AG09319 (cell line): Measurements from ENCODE around the gene PTOV1.

ENCODE experiments used
- DNase-seq: peaks from one replicate; pipeline ENCODE4 v3.0.0-alpha.2; 2010; ENCODE audit warnings: low read depth; ENCODE audit errors: extremely low read depth
- TF ChIP-seq, protein P1 (sequence below): IDR thresholded peaks from 2 replicates; pipeline ENCODE4 v1.5.1; 2011; ENCODE audit warnings: low read depth, mild to moderate bottlenecking, inconsistent platforms, low read length, moderate library complexity

PTOV1 gene

DNA sequence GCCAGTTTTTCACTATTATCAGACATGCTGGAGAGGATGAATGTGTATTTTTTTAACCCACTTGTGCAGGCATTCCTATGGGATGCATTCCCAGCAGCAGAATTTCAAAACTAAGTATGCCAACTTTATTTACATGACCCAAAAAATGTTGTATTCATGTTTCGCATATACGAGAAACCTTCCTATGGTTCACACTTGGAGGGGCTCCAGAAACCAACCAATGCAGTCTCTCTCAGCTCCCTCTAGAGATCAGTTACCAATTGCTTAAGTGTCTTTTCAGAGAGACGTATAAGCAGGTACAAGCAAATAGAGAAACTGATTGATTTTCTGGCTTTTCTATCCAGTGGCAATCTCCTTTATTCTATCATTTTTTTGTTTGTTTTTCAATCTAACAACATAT, 5.5 kb upstream of the PTOV1 start:
- TF ChIP-seq, protein P1, sequence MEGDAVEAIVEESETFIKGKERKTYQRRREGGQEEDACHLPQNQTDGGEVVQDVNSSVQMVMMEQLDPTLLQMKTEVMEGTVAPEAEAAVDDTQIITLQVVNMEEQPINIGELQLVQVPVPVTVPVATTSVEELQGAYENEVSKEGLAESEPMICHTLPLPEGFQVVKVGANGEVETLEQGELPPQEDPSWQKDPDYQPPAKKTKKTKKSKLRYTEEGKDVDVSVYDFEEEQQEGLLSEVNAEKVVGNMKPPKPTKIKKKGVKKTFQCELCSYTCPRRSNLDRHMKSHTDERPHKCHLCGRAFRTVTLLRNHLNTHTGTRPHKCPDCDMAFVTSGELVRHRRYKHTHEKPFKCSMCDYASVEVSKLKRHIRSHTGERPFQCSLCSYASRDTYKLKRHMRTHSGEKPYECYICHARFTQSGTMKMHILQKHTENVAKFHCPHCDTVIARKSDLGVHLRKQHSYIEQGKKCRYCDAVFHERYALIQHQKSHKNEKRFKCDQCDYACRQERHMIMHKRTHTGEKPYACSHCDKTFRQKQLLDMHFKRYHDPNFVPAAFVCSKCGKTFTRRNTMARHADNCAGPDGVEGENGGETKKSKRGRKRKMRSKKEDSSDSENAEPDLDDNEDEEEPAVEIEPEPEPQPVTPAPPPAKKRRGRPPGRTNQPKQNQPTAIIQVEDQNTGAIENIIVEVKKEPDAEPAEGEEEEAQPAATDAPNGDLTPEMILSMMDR = no peak
- no peak for DNase-seq

DNA sequence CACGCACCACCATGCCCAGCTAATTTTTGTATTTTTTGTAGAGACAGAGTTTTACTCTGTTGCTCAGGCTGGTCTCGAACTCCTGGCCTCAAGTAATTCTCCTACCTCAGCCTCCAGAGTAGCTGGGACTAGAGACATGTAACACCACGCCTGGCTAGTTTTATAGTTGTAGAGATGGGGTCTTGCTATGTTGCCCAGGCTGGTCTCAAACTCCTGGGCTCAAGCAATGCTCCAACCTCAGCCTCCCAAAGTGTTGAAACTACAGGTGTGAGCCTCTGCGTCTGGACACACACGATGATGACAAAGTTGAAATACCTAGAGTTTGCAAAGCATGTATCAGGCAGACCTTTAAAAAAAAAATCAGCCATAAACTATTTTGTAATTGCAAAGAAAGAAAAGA, 4.6 kb upstream of the PTOV1 start:
- DNase-seq = no peak
- TF ChIP-seq, protein P1 = no peak

DNA sequence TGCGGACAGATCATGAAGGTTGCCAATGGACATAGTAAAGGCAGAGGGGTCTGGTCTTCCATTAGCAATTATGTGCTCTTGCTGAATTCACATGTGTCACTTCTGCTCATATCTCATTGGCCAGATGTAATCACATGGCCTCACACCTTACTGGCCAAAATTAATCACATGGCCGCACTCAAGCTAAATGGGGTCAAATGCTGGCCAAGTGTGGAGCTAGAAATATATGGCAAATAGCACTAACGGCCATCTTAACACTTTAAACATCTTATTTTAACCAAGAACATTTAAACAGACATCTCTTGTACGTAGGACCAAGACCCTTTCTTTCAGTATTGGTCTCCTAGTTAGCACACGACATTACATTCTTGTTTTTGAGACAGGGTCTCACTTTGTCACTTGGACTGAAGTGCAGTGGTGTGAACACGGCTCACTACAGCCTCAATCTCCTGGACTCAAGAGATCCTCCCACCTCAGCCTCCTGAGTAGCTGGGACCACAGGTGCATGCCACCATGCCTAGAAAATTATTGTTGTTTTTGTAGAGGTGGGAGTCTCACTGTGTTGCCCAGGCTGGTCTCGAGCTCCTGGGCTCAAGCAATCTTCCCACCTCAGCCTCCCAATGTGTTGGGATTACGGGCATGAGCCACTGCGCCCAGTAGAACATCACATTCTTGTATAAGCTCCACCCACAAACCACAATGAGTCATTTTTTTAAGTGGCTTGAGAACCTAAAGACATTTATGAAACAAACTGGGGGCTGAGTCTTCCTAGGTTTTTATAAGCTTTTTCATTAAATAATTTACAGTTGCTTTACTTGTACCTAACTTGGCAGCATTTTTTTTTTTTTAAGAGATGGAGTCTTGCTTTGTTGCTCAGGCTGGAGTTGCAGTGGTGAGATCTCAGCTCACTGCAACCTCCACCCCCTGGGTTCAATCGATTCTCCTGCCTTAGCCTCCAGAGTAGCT, 2.9 kb upstream of the PTOV1 start:
- TF ChIP-seq, protein P1 = no peak
- DNase-seq = no peak

DNA sequence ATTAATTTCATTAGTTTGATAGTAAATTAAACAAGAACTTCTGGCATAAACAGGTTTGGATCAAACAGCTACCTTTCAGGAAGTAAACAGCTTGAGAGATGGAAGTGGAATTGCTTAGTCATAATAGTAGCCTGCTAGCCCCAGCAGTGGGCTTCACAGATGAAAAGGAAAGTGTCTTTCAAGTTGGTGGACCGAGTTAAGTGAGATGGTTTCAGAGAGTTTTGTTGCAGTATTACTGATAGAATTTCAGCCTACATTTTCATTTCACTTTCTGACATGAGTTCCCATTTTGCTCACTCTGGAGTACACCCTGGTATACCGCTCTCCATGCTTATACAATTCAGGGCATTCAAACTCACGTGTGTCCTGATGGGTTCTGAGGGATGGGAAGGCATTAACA, 2.0 kb upstream of the PTOV1 start:
- no peak for DNase-seq
- TF ChIP-seq, protein P1 = no peak

DNA sequence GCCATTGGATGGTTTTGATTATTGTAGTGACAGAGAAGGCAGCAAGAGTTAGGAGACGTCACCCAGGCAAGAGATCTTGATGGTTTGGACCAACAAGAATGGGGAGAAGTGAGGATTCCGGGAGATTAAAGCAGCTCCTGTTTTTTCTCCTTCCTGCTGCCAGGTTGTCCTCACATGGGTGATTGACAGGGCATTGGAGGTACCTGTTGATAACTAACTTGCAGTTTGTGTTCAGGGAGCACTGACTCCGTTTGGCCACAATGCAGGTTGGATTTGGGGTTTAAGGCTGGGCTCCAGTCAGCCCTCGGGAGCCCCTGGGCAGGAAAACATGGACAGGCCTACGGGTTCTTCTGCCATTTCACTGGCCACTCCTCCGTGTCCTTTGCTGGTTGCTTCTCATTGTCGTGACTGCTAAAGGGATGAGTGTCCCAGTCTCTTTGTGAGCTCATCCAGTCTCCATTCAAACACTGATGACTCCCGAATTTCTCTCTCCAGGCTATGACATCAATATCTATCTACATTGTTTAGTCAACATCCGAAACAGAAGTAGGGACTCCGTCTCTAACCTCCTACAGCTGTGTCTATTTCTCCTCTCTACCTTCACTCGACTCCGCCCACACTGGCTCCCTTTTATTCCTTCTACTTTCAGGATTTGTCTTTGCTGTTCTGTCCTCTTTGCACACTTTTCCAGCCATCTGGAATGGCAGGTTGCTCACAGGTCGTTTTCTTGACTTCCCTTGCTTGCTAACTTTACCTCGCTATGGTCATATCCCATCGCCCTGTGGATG, 1.3 kb upstream of the PTOV1 start:
- no peak for DNase-seq

DNA sequence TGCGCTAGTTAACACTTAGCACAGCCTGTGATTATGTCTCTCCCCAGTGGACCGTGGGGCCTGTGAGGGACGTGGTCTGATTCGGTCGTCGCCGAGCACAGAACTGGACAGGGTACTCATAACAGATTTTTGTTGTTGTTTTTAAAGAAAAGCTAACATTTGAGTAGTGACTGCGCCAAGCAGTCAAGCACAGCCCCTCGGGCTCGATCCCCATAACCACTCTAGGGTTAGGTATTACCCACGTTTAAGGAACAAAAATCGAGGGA, 805 bp upstream of the PTOV1 start:
- TF ChIP-seq, protein P1 = no peak

More for the DNA sequence above, 1.3 kb upstream of the PTOV1 start:
- TF ChIP-seq, protein P1 = no peak

More for the DNA sequence above, 805 bp upstream of the PTOV1 start:
- DNase-seq = no peak
